Esophagus squamous epithelium (tissue), 5 donors: Measurements from ENCODE around the gene UAP1L1. TPM values are rescaled to one million over a fixed set of nuclear protein-coding genes. Genes with fewer than 3 reads are reported as not detected.
"Not testable (repeated sequence)": the region's sequence is repeated elsewhere in the genome, so short reads cannot be mapped to it uniquely, and the experiment has no call there.

Experiments
- DNase-seq: peaks from one replicate; lab custom pipeline; 2025; lab: John Stamatoyannopoulos, UW
- H3K27ac ChIP-seq, 4 donors: fragments of 200-600 bp; sonication (generic); one replicate each; pipeline ENCODE4 v1.5.1; 2016 to 2019; ENCODE audit warnings: mild to moderate bottlenecking in 1 of 4
- H3K27me3 ChIP-seq, 4 donors: fragments of 200-600 bp; sonication (generic); 1 replicate in 3 of 4; 2 replicates in 1 of 4; pipeline versions ENCODE4 v1.5.1 to v1.6.0; 2017 to 2021; ENCODE audit warnings: antibody characterized with exemption in 1 of 4
- H3K36me3 ChIP-seq, 3 donors: fragments of 200-600 bp; sonication (generic); one replicate each; pipeline ENCODE4 v1.5.1; 2016 to 2019
- H3K4me1 ChIP-seq, 3 donors: fragments of 200-600 bp; sonication (generic); one replicate each; pipeline ENCODE4 v1.5.1; 2017 to 2019
- H3K4me3 ChIP-seq, 4 donors: fragments of 200-600 bp; sonication (generic); 1 replicate in 3 of 4; 2 replicates in 1 of 4; pipeline ENCODE4 v1.5.1; 2016 to 2019; ENCODE audit warnings: mild to moderate bottlenecking in 2 of 4, moderate library complexity in 1 of 4
- H3K9me3 ChIP-seq, 3 donors: fragments of 200-600 bp; sonication (generic); one replicate each; pipeline ENCODE4 v1.5.1; 2016 to 2019
- CTCF ChIP-seq, 6 experiments: fragments of 450-650 bp in 4 of 6; fragments of 200-600 bp in 2 of 6; sonication (generic) in 2 of 6; IDR thresholded peaks; one replicate each; pipeline ENCODE4 v1.5.1; 2016 to 2019; ENCODE audit warnings: antibody characterized with exemption in 6 of 6, mild to moderate bottlenecking in 4 of 6, moderate library complexity in 4 of 6
- POLR2A ChIP-seq, 4 donors: fragments of 450-650 bp; IDR thresholded peaks; one replicate each; pipeline ENCODE4 v1.6.1; 2017; ENCODE audit warnings: antibody characterized with exemption in 4 of 4, mild to moderate bottlenecking in 4 of 4, moderate library complexity in 3 of 4
- WGBS, 2 donors: methylation state at CpG; one replicate each; pipeline ENCODE4 v1.1.5; 2018; 5-methylcytosine and 5-hydroxymethylcytosine counted together
- intact Hi-C: fragments of 100-400 bp; cut with DNase I; formaldehyde crosslinking; loops from one replicate; pipeline ENCODE4 v1.15.0; 2022
- total RNA-seq, 4 donors: library from RNA; depleted of rRNA; stranded (reverse); fragments of >200 nt; gene quantifications; one replicate each; pipeline ENCODE4 v1.1.0, GENCODE V29; 2016
- donor health status: DM: yes; HTN: yes; CAD: no.

The UAP1L1 gene
- total RNA-seq, 4 donors from 2014 or later, result 2.2 to 4.7 (median 3.7) TPM

- no peak overlapping the region for H3K27ac ChIP-seq
- H3K4me3 ChIP-seq, result no peak overlapping the region
- no peak for DNase-seq
- no peak for TF ChIP-seq POLR2A (IDR thresholded peaks at IDR 0.05)
- no peak for TF ChIP-seq CTCF (IDR thresholded peaks at IDR 0.05)
- H3K4me1 ChIP-seq, result peaks cover 29 to 61% (median 35%) of the 10 kb centered on the region in 3 donors
- H3K36me3 ChIP-seq, result no peaks in the 10 kb centered on the region
- no peaks in the 10 kb centered on the region for H3K9me3 ChIP-seq
- peaks cover 0 to 32% (median 2%) of the 10 kb centered on the region in 4 donors for H3K27me3 ChIP-seq
- intact Hi-C loops, result no loop called here
- WGBS, 2 donors, result 46 to 69% methylated on average over 16 of the region's 16 CpGs
Observed at GRCh38 chr9:137057545-137057944, 19.8 kb upstream of the UAP1L1 start.

GRCh38 chr9:137058521-137059234, 18.6 kb upstream of the UAP1L1 start:
- H3K4me3 ChIP-seq, result no peak overlapping the region
- TF ChIP-seq POLR2A (IDR thresholded peaks at IDR 0.05) (no peak), CTCF (IDR thresholded peaks at IDR 0.05) (no peak)
- H3K4me1 ChIP-seq, result peaks cover 23 to 59% (median 24%) of the 10 kb centered on the region in 3 donors
- H3K27me3 ChIP-seq, result peaks cover 0 to 21% (median 0%) of the 10 kb centered on the region in 4 donors
- 83 to 88% methylated on average over 8 to 9 of the region's 9 CpGs for WGBS, 2 donors
- H3K9me3 ChIP-seq, result no peaks in the 10 kb centered on the region
- DNase-seq, result no peak
- no peaks in the 10 kb centered on the region for H3K36me3 ChIP-seq
- intact Hi-C loops, result no loop called here
- no peak overlapping the region for H3K27ac ChIP-seq

- no peak for TF ChIP-seq POLR2A (IDR thresholded peaks at IDR 0.05)
- no peak for TF ChIP-seq CTCF (IDR thresholded peaks at IDR 0.05)
- no peak for DNase-seq
- Histone ChIP-seq H3K4me1 (peaks cover 0 to 38% (median 3%) of the 10 kb centered on the region in 3 donors), H3K27ac (no peak overlapping the region), H3K9me3 (no peaks in the 10 kb centered on the region), H3K4me3 (no peak overlapping the region), H3K36me3 (no peaks in the 10 kb centered on the region), H3K27me3 (no peaks in the 10 kb centered on the region)
- intact Hi-C loops, result no loop called here
- WGBS, 2 donors, result 19 to 26% methylated on average over 4 to 9 of the region's 15 CpGs
Observed at GRCh38 chr9:137062384-137062783, 14.9 kb upstream of the UAP1L1 start.

GRCh38 chr9:137062798-137063197, 14.5 kb upstream of the UAP1L1 start:
- intact Hi-C loops, H3K36me3 ChIP-seq, H3K9me3 ChIP-seq, H3K4me3 ChIP-seq, H3K27me3 ChIP-seq, DNase-seq, H3K27ac ChIP-seq: not testable (repeated sequence)
- no CpG with 5 or more reads among the region's 9 CpGs for WGBS, 2 donors
- H3K4me1 ChIP-seq, result peaks cover under 1 to 37% (median 4%) of the 10 kb centered on the region in 3 donors

GRCh38 chr9:137063311-137064026, 13.8 kb upstream of the UAP1L1 start:
- intact Hi-C loops, result no loop called here
- Histone ChIP-seq H3K27ac (no peak overlapping the region), H3K27me3 (peaks cover 0 to 7% (median 0%) of the 10 kb centered on the region in 4 donors), H3K9me3 (no peaks in the 10 kb centered on the region), H3K4me1 (peaks cover 6 to 40% (median 10%) of the 10 kb centered on the region in 3 donors), H3K4me3 (no peak overlapping the region), H3K36me3 (no peaks in the 10 kb centered on the region)
- DNase-seq, result no peak
- WGBS, 2 donors, result 40 to 81% methylated on average over 2 to 3 of the region's 26 CpGs
- TF ChIP-seq CTCF (IDR thresholded peaks at IDR 0.05) (no peak), POLR2A (IDR thresholded peaks at IDR 0.05) (no peak)
